Fibroblast of the aortic adventitia (primary cell): ENCODE data around the gene EEF1A2. TPM values are rescaled to one million over a fixed set of nuclear protein-coding genes. Genes with fewer than 3 reads are reported as not detected.
"Not testable (repeated sequence)": the region's sequence is repeated elsewhere in the genome, so short reads cannot be mapped to it uniquely, and the experiment has no call there.

Source experiments
- DNase-seq: peaks from one replicate; pipeline ENCODE4 v3.0.0-alpha.2; 2010; ENCODE audit warnings: low read depth
- H3K4me3 ChIP-seq: 2 replicates; pipeline ENCODE4 v1.5.1; 2011; ENCODE audit warnings: low read depth, mild to moderate bottlenecking, control low read depth, low read length, moderate library complexity
- total RNA-seq: library from RNA; depleted of rRNA; stranded (reverse); fragments of >200 nt; gene quantifications from 2 replicates; pipeline ENCODE4 v1.2.3, GENCODE V29; 2012; ENCODE audit warnings: low replicate concordance
- TF ChIP-seq, protein P1 (sequence below): IDR thresholded peaks from 2 replicates; pipeline ENCODE4 v1.5.1; 2011; ENCODE audit warnings: mild to moderate bottlenecking, low read length, control low read depth, inconsistent platforms; ENCODE audit not compliant: insufficient read depth

EEF1A2 gene
- total RNA-seq, 1 donor: 0.18 TPM

DNA sequence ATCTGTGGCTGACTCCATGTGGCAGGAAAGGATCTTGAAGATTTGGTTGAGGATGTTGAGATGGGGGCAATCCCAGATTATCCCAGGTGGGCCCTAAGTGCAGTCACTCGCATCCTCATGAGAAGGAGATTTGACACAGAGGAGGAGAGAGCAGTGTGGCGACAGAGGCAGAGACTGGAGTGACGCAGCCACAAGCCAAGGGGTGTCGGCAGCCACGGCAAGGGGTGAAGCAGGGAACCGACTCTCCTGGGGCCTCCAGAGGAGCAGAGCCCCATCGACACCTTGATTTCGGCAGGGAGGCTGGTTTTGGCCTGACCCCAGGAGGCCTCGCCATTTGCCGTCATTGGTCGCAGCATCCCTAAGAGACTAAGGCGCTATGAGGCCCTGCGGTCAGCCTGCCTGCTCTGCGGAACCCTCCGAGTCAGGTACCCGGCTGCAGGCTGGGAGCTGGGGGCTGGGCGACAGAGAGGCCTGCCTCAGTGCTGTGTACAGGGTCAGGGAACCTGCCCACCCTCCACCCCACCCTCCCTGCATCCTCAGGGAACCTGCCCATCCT, 12.5 kb downstream of the EEF1A2 start:
- TF ChIP-seq, protein P1, sequence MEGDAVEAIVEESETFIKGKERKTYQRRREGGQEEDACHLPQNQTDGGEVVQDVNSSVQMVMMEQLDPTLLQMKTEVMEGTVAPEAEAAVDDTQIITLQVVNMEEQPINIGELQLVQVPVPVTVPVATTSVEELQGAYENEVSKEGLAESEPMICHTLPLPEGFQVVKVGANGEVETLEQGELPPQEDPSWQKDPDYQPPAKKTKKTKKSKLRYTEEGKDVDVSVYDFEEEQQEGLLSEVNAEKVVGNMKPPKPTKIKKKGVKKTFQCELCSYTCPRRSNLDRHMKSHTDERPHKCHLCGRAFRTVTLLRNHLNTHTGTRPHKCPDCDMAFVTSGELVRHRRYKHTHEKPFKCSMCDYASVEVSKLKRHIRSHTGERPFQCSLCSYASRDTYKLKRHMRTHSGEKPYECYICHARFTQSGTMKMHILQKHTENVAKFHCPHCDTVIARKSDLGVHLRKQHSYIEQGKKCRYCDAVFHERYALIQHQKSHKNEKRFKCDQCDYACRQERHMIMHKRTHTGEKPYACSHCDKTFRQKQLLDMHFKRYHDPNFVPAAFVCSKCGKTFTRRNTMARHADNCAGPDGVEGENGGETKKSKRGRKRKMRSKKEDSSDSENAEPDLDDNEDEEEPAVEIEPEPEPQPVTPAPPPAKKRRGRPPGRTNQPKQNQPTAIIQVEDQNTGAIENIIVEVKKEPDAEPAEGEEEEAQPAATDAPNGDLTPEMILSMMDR: no peak
- no peak for DNase-seq
- no peak overlapping the region for H3K4me3 ChIP-seq

- H3K4me3 ChIP-seq: no peak overlapping the region
- TF ChIP-seq, protein P1: no peak
- no peak for DNase-seq
These were observed 14.1 kb downstream of the EEF1A2 start for GRCh38 chr20:63484651-63485403.

GRCh38 chr20:63484236-63484635, 14.6 kb downstream of the EEF1A2 start:
- DNase-seq: no peak
- TF ChIP-seq, protein P1: no peak
- H3K4me3 ChIP-seq: no peak overlapping the region

GRCh38 chr20:63483834-63484233, 15.0 kb downstream of the EEF1A2 start:
- TF ChIP-seq, protein P1: no peak
- DNase-seq: no peak
- H3K4me3 ChIP-seq: no peak overlapping the region

GRCh38 chr20:63482021-63482587, 16.8 kb downstream of the EEF1A2 start:
- DNase-seq: no peak
- TF ChIP-seq, protein P1: no peak
- H3K4me3 ChIP-seq: no peak overlapping the region

- H3K4me3 ChIP-seq: no peak overlapping the region
- TF ChIP-seq, protein P1: no peak
- no peak for DNase-seq
These were observed 17.4 kb downstream of the EEF1A2 start for GRCh38 chr20:63481503-63481902.

DNA sequence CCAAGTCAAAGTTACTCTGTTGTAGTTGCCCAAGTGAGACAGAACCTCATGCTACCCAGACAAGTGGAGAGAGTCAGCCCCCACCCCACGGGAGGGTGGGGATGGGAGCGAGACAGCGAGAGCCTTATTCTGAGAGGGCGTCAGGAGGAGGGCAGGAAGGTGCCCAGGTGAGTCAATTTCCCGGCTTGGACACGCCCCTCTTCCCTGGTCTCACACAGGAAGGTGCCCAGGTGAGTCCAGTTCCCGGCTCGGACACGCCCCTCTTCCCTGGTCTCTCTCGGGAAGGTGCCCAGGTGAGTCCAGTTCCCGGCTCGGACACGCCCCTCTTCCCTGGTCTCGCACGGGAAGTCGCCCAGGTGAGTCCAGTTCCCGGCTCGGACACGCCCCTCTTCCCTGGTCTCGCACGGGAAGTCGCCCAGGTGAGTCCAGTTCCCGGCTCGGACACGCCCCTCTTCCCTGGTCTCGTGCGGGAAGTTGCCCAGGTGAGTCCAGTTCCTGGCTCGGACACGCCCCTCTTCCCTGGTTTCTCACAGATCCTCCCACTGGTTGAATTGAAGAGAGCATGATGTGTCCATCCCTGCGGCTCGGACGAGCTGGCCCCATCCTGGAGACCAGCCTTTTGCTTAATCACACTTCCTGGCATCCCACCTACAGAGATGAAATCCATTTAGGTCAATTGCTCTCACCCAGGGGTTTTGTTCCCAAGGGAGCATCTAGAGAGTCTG, 19.0 kb downstream of the EEF1A2 start:
- DNase-seq, H3K4me3 ChIP-seq: not testable (repeated sequence)
